BE2C (cell line): ENCODE data around the gene TLR4.

Experiments used
- DNase-seq: peaks from one replicate; pipeline ENCODE4 v3.0.0-alpha.2; 2020
- H3K27me3 ChIP-seq: fragments of 250-450 bp; sonication (Bioruptor Pico); 2 replicates; pipeline ENCODE4 v1.5.1; 2020; ENCODE audit warnings: mild to moderate bottlenecking
- H3K36me3 ChIP-seq: fragments of 250-450 bp; sonication (Bioruptor Pico); 2 replicates; pipeline ENCODE4 v1.5.1; 2020; ENCODE audit warnings: mild to moderate bottlenecking
- H3K4me1 ChIP-seq: fragments of 250-450 bp; sonication (Bioruptor Pico); 2 replicates; pipeline ENCODE4 v1.5.1; 2020
- H3K4me3 ChIP-seq: 2 replicates; pipeline ENCODE4 v1.5.1; 2011; ENCODE audit warnings: low read depth, low read length
- H3K9me3 ChIP-seq: fragments of 250-450 bp; sonication (Bioruptor Pico); 2 replicates; pipeline ENCODE4 v1.5.1; 2020
- CTCF ChIP-seq: IDR thresholded peaks from 2 replicates; pipeline ENCODE4 v1.5.1; 2012; ENCODE audit warnings: mild to moderate bottlenecking, low read depth, low read length

TLR4 gene

GRCh38 chr9:117744369-117744768 lies 40.2 kb downstream of the TLR4 start:
- H3K27me3 ChIP-seq: peaks cover 39% of the 10 kb centered on the region
- no peaks in the 10 kb centered on the region for H3K36me3 ChIP-seq
- no peak for TF ChIP-seq CTCF
- no peaks in the 10 kb centered on the region for H3K9me3 ChIP-seq
- DNase-seq: no peak
- no peak overlapping the region for H3K4me3 ChIP-seq
- no peaks in the 10 kb centered on the region for H3K4me1 ChIP-seq

- no peaks in the 10 kb centered on the region for H3K4me1 ChIP-seq
- no peak overlapping the region for H3K4me3 ChIP-seq
- no peaks in the 10 kb centered on the region for H3K9me3 ChIP-seq
- peaks cover 39% of the 10 kb centered on the region for H3K27me3 ChIP-seq
- no peak for TF ChIP-seq CTCF
- H3K36me3 ChIP-seq: no peaks in the 10 kb centered on the region
- no peak for DNase-seq
These were observed 40.7 kb downstream of the TLR4 start for GRCh38 chr9:117744856-117745389.

GRCh38 chr9:117745598-117745997 lies 41.4 kb downstream of the TLR4 start:
- Histone ChIP-seq H3K4me1 (no peaks in the 10 kb centered on the region), H3K36me3 (no peaks in the 10 kb centered on the region), H3K9me3 (no peaks in the 10 kb centered on the region), H3K4me3 (no peak overlapping the region), H3K27me3 (peaks cover 39% of the 10 kb centered on the region)
- no peak for DNase-seq
- no peak for TF ChIP-seq CTCF

GRCh38 chr9:117746263-117746662 lies 42.1 kb downstream of the TLR4 start:
- Histone ChIP-seq H3K27me3 (peaks cover 39% of the 10 kb centered on the region), H3K36me3 (no peaks in the 10 kb centered on the region), H3K4me1 (no peaks in the 10 kb centered on the region), H3K4me3 (no peak overlapping the region), H3K9me3 (no peaks in the 10 kb centered on the region)
- TF ChIP-seq CTCF: no peak
- DNase-seq: no peak

- Histone ChIP-seq H3K27me3 (peaks cover 35% of the 10 kb centered on the region), H3K9me3 (no peaks in the 10 kb centered on the region), H3K36me3 (no peaks in the 10 kb centered on the region), H3K4me3 (no peak overlapping the region), H3K4me1 (no peaks in the 10 kb centered on the region)
- TF ChIP-seq CTCF: no peak
- DNase-seq: no peak
These were observed 43.3 kb downstream of the TLR4 start for GRCh38 chr9:117747386-117747970.

- H3K27me3 ChIP-seq: peaks cover 11% of the 10 kb centered on the region
- no peak for TF ChIP-seq CTCF
- H3K4me3 ChIP-seq: no peak overlapping the region
- no peak for DNase-seq
- no peaks in the 10 kb centered on the region for H3K4me1 ChIP-seq
- no peaks in the 10 kb centered on the region for H3K36me3 ChIP-seq
- no peaks in the 10 kb centered on the region for H3K9me3 ChIP-seq
These were observed 46.2 kb downstream of the TLR4 start for GRCh38 chr9:117750401-117750800.
